Mesothelial cell of epicardium (in vitro differentiated cells): ENCODE data around the gene NT5M. TPM values are rescaled to one million over a fixed set of nuclear protein-coding genes. Genes with fewer than 3 reads are reported as not detected.

Experiments
- DNase-seq, 2 experiments: peaks; one replicate each; pipeline ENCODE4 v3.0.0; 2021; ENCODE audit warnings: low spot score in 2 of 2; ENCODE audit not compliant: unreplicated experiment in 2 of 2
- H3K27ac Mint-ChIP-seq: 2 replicates; pipeline ENCODE4 v1.8.0; 2021; ENCODE audit warnings: mixed read lengths
- H3K27me3 Mint-ChIP-seq: 2 replicates; pipeline ENCODE4 v1.8.0; 2021; ENCODE audit warnings: low read depth, mixed read lengths
- H3K36me3 Mint-ChIP-seq: 2 replicates; pipeline ENCODE4 v1.8.0; 2021; ENCODE audit warnings: mixed read lengths
- H3K4me1 Mint-ChIP-seq: 2 replicates; pipeline ENCODE4 v1.8.0; 2021; ENCODE audit warnings: mixed read lengths
- H3K4me3 Mint-ChIP-seq: 2 replicates; pipeline ENCODE4 v1.8.0; 2021; ENCODE audit warnings: mild to moderate bottlenecking, moderate library complexity, mixed read lengths
- H3K9me3 Mint-ChIP-seq: 2 replicates; pipeline ENCODE4 v1.8.0; 2021; ENCODE audit warnings: mixed read lengths
- total RNA-seq: library from RNA; stranded (reverse); gene quantifications from 3 replicates; pipeline ENCODE4 v1.2.1, GENCODE V29; 2021
- TF ChIP-seq, protein P1 (sequence below): fragments of 200-600 bp; sonication (generic); IDR thresholded peaks from one replicate; pipeline ENCODE4 v1.5.0; 2021; ENCODE audit warnings: antibody characterized with exemption; ENCODE audit not compliant: unreplicated experiment

Gene NT5M
- total RNA-seq, 1 donor from 2014 or later = 4.6 TPM

DNA sequence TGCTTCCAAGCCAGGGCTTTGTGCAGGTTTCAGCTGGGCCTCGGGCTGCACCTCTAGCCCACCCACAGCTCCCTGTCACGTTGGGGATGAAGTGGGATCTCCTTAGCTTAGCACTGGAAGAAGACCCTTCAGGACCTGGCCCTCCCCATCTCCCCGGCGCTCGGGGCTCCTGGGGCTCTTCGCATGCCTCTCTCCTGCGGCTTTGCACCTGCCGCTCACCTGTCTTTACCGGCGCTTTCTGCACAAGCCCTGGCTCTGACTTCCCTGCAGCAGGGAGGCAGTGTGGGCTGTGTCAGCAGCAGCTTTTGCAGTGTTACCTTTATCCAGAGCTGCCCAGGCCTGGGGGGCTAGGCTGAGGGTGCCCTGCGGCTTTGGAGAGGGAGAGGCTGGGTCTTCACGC is 52.3 kb downstream of the NT5M start:
- Mint-ChIP-seq H3K4me3 (no peak overlapping the region), H3K9me3 (peaks cover 20% of the 10 kb centered on the region), H3K4me1 (peaks cover 17% of the 10 kb centered on the region), H3K27ac (no peak overlapping the region), H3K36me3 (peaks cover 6% of the 10 kb centered on the region), H3K27me3 (no peaks in the 10 kb centered on the region)
- no peak for DNase-seq
- TF ChIP-seq, protein P1, sequence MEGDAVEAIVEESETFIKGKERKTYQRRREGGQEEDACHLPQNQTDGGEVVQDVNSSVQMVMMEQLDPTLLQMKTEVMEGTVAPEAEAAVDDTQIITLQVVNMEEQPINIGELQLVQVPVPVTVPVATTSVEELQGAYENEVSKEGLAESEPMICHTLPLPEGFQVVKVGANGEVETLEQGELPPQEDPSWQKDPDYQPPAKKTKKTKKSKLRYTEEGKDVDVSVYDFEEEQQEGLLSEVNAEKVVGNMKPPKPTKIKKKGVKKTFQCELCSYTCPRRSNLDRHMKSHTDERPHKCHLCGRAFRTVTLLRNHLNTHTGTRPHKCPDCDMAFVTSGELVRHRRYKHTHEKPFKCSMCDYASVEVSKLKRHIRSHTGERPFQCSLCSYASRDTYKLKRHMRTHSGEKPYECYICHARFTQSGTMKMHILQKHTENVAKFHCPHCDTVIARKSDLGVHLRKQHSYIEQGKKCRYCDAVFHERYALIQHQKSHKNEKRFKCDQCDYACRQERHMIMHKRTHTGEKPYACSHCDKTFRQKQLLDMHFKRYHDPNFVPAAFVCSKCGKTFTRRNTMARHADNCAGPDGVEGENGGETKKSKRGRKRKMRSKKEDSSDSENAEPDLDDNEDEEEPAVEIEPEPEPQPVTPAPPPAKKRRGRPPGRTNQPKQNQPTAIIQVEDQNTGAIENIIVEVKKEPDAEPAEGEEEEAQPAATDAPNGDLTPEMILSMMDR = no peak

DNA sequence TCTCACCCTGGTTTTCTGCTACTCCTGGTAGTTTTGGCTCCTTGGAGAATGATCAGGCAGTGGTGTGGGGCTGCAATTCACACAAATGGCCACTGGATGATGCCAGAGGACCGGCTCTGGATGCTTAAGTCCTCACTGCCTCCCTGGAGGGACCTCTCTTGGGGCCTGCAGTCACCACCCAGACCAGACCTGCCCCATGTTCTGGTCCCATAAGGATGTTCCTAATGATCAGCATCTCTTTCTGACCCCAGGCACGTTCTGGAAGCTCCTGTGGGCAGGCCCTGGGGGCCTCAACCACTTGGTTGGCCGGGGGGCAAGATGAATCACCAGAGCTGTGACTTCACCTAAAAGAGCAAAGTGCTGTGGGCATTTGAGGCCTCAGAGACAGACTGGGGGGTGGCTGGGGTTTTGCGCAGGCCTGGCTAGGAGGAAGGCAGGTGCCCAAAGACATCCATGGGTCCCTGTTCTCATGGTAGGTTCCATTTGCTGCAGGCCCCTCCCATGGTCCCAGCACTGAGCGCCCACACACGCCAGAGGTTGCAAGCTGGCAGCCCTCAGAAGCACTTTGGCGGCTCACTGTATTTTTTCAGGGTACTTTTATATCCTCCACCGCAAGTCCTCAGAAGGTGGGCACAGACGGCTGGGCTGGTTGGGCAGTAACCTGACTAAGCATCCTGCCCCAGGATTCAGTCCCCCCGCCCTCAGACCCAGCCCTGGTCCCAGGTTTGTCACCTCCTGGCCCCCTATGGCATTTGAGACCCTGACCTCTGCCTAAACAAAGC is 53.2 kb downstream of the NT5M start:
- Mint-ChIP-seq H3K36me3 (peaks cover 6% of the 10 kb centered on the region), H3K27ac (no peak overlapping the region), H3K27me3 (peaks cover 2% of the 10 kb centered on the region), H3K9me3 (peaks cover 28% of the 10 kb centered on the region), H3K4me3 (no peak overlapping the region), H3K4me1 (peaks cover 11% of the 10 kb centered on the region)
- DNase-seq = peak; percentile 55 to 79
- TF ChIP-seq, protein P1 = peak; percentile 93

DNA sequence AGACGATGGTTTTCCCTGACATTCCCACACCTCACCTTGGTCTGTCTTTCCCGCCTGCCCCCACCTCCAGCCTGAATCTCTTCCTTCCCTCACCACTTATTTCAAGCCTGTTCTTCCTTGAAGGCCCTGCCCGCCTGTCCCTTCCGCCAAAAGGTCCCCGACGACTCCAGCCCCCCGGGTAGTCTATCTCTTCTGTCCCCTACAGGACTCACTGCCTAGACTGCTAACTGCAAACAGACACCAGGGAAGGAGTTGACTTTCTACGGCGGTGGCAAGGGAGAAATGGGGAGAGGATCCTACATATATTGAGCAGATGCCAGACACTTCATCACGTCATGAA is 53.7 kb downstream of the NT5M start:
- H3K36me3 Mint-ChIP-seq = peaks cover 6% of the 10 kb centered on the region
- no peak overlapping the region for H3K27ac Mint-ChIP-seq
- peaks cover 28% of the 10 kb centered on the region for H3K9me3 Mint-ChIP-seq
- H3K4me1 Mint-ChIP-seq = peaks cover 10% of the 10 kb centered on the region
- no peak for DNase-seq
- H3K27me3 Mint-ChIP-seq = peaks cover 2% of the 10 kb centered on the region
- no peak overlapping the region for H3K4me3 Mint-ChIP-seq
- TF ChIP-seq, protein P1 = no peak

DNA sequence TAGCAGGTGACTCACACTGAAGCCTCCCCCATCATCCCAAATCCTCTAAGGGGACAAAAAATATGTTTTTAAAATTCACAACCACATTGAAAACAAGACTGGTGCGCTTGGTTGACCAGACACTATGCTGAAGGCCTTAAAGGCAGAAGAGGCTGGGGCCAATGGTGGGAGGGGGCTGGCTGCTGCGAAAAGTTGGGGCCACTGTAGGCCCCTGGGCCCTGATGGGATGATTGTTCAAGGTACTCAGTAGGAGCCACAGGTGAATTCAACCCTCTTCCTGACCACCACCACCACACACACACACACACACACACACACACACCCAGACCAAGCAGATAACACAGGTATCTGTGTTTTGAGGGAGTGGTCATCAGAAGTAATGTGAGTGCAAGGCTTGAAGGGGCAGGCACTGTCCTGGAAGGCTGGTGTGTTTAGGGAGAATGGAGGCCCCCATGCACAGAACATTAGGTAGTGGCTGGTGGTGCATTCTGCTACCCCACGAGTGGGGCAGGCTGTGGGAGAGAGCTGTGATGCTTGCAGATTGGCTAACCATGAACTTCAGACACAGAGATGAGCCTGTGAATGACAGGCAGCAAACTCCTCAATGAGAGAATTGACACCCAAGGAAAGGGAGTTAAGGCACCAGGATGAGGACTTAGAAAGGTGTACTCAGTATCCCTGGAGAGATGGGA is 55.0 kb downstream of the NT5M start:
- DNase-seq = no peak
- Mint-ChIP-seq H3K27ac (no peak overlapping the region), H3K4me1 (peaks cover 7% of the 10 kb centered on the region), H3K9me3 (peaks cover 28% of the 10 kb centered on the region), H3K4me3 (no peak overlapping the region), H3K27me3 (peaks cover 2% of the 10 kb centered on the region), H3K36me3 (peaks cover 6% of the 10 kb centered on the region)
- TF ChIP-seq, protein P1 = no peak

DNA sequence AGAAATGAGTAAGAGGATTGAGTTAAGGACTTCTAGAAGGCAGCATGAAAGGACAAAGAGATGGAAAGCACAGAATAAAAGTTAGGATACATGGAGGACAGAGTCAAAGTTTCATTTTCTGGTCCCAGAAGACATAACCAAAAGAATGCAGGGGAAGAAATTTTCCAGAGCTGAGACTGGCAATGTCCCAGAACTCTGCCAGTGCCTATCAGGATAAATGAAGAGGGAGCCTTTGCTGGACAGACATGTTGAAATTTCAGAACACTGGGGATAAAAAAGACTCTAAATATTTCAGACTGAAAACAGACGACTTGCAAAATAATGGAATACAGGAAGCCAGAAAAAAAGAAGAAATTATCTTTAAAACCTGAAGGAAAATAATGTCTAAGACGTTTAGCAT is 55.7 kb downstream of the NT5M start:
- TF ChIP-seq, protein P1 = no peak
- Mint-ChIP-seq H3K27me3 (peaks cover 2% of the 10 kb centered on the region), H3K36me3 (peaks cover 6% of the 10 kb centered on the region), H3K9me3 (peaks cover 28% of the 10 kb centered on the region), H3K4me1 (peaks cover 7% of the 10 kb centered on the region), H3K4me3 (no peak overlapping the region), H3K27ac (no peak overlapping the region)
- DNase-seq = no peak
